ENCODE results near the gene DAGLA. TPM values are rescaled to one million over a fixed set of nuclear protein-coding genes. Genes with fewer than 3 reads are reported as not detected.
A peak's percentile ranks its signal among the peaks of the same experiment; 100 is the strongest.

Gene DAGLA
- total RNA-seq, 5 donors from 2014 or later (not counting 1 experiment from before 2014, with no cell fraction given): 0.15 to 1.6 (median 0.23) TPM

GRCh38 chr11:61757213-61757862 lies 77.1 kb downstream of the DAGLA start:
- ATAC-seq (replicated peaks in 1 of 4): no peak
- H3K9me3 Mint-ChIP-seq: no peaks in the 10 kb centered on the region
- CTCF ChIA-PET: interaction anchor here in 1 of 2 donors (0.6 kb wide), 1 partner anchor 351 kb away, joined by 3 read pairs; no protein-coding TSS in a partner anchor

GRCh38 chr11:61760946-61761345 lies 80.8 kb downstream of the DAGLA start:
- Histone ChIP-seq H3K36me3 (ENCODE audit: control insufficient read depth in 2 of 2, extremely low read depth in 1 of 2, insufficient read depth in 1 of 2, low read length in 1 of 2) (no peaks in the 10 kb centered on the region), H3K4me3 (ENCODE audit: control insufficient read depth in 1 of 2, extremely low read depth in 1 of 2, low read length in 1 of 2) (no peak overlapping the region), H3K9me3 (no peaks in the 10 kb centered on the region), H3K27me3 (replicated peaks in 1 of 2; ENCODE audit: control insufficient read depth in 2 of 2, extremely low read depth in 1 of 2, insufficient read depth in 2 of 2, low read length in 1 of 2) (peaks cover 0 to 19% of the 10 kb centered on the region in 2 experiments), H3K27ac (ENCODE audit: low read length) (no peak overlapping the region), H3K4me1 (ENCODE audit: control insufficient read depth in 1 of 2, extremely low read depth in 1 of 2, insufficient read depth in 2 of 2, low read length in 2 of 2) (peaks cover 0 to 8% of the 10 kb centered on the region in 2 experiments)
- DNase-seq (no peak), ATAC-seq (replicated peaks in 1 of 4) (no peak)
- Mint-ChIP-seq H3K4me3 (no peak overlapping the region), H3K27ac (no peak overlapping the region), H3K27me3 (peaks cover 6 to 10% of the 10 kb centered on the region in 2 donors), H3K9me3 (no peaks in the 10 kb centered on the region), H3K36me3 (no peaks in the 10 kb centered on the region), H3K4me1 (peaks cover 0 to 12% (median 6%) of the 10 kb centered on the region in 3 donors)
- CTCF ChIA-PET: no interaction called here
- POLR2A ChIA-PET: no interaction called here
- WGBS (ENCODE audit: insufficient coverage): 87% methylated on average over 9 of the region's 13 CpGs

More at GRCh38 chr11:61757213-61757862, 77.1 kb downstream of the DAGLA start:
- POLR2A ChIA-PET: no interaction called here
- Mint-ChIP-seq H3K4me3 (no peak overlapping the region), H3K27me3 (peaks cover 14 to 22% of the 10 kb centered on the region in 2 donors), H3K27ac (peak overlapping the region in 1 of 2 donors; percentile 30), H3K4me1 (peaks cover 5 to 23% (median 18%) of the 10 kb centered on the region in 3 donors), H3K36me3 (no peaks in the 10 kb centered on the region)
- WGBS (ENCODE audit: insufficient coverage): 81% methylated on average over 7 of the region's 15 CpGs
- no peak for DNase-seq
- Histone ChIP-seq H3K4me1 (ENCODE audit: control insufficient read depth in 1 of 2, extremely low read depth in 1 of 2, insufficient read depth in 2 of 2, low read length in 2 of 2) (peaks cover 0 to 22% of the 10 kb centered on the region in 2 experiments), H3K27ac (ENCODE audit: low read length) (no peak overlapping the region), H3K27me3 (replicated peaks in 1 of 2; ENCODE audit: control insufficient read depth in 2 of 2, extremely low read depth in 1 of 2, insufficient read depth in 2 of 2, low read length in 1 of 2) (peaks cover 0 to 31% of the 10 kb centered on the region in 2 experiments), H3K9me3 (no peaks in the 10 kb centered on the region), H3K4me3 (ENCODE audit: control insufficient read depth in 1 of 2, extremely low read depth in 1 of 2, low read length in 1 of 2) (no peak overlapping the region), H3K36me3 (ENCODE audit: control insufficient read depth in 2 of 2, extremely low read depth in 1 of 2, insufficient read depth in 1 of 2, low read length in 1 of 2) (no peaks in the 10 kb centered on the region)

- Mint-ChIP-seq H3K27me3 (peaks cover 6 to 10% of the 10 kb centered on the region in 2 donors), H3K36me3 (no peaks in the 10 kb centered on the region), H3K9me3 (no peaks in the 10 kb centered on the region), H3K4me1 (peaks cover 0 to 5% (median under 1%) of the 10 kb centered on the region in 3 donors), H3K27ac (no peak overlapping the region), H3K4me3 (no peak overlapping the region)
- ChIA-PET POLR2A (no interaction called here), CTCF (no interaction called here)
- Histone ChIP-seq H3K36me3 (ENCODE audit: control insufficient read depth in 2 of 2, extremely low read depth in 1 of 2, insufficient read depth in 1 of 2, low read length in 1 of 2) (no peaks in the 10 kb centered on the region), H3K9me3 (no peaks in the 10 kb centered on the region), H3K4me1 (ENCODE audit: control insufficient read depth in 1 of 2, extremely low read depth in 1 of 2, insufficient read depth in 2 of 2, low read length in 2 of 2) (peaks cover 0 to 2% of the 10 kb centered on the region in 2 experiments), H3K4me3 (ENCODE audit: control insufficient read depth in 1 of 2, extremely low read depth in 1 of 2, low read length in 1 of 2) (no peak overlapping the region), H3K27me3 (replicated peaks in 1 of 2; ENCODE audit: control insufficient read depth in 2 of 2, extremely low read depth in 1 of 2, insufficient read depth in 2 of 2, low read length in 1 of 2) (peaks cover 0 to 19% of the 10 kb centered on the region in 2 experiments), H3K27ac (ENCODE audit: low read length) (no peak overlapping the region)
- DNase-seq (no peak), ATAC-seq (replicated peaks in 1 of 4) (no peak)
- WGBS (ENCODE audit: insufficient coverage): 90% methylated on average over 6 of the region's 11 CpGs
These were observed 81.4 kb downstream of the DAGLA start for GRCh38 chr11:61761440-61762222.

GRCh38 chr11:61762223-61762615 lies 82.0 kb downstream of the DAGLA start:
- ATAC-seq (replicated peaks in 1 of 4): no peak

GRCh38 chr11:61762798-61763197 lies 82.6 kb downstream of the DAGLA start:
- no peaks in the 10 kb centered on the region for H3K9me3 Mint-ChIP-seq
- Histone ChIP-seq H3K4me1 (ENCODE audit: control insufficient read depth in 1 of 2, extremely low read depth in 1 of 2, insufficient read depth in 2 of 2, low read length in 2 of 2) (no peaks in the 10 kb centered on the region), H3K27ac (ENCODE audit: low read length) (no peak overlapping the region), H3K36me3 (ENCODE audit: control insufficient read depth in 2 of 2, extremely low read depth in 1 of 2, insufficient read depth in 1 of 2, low read length in 1 of 2) (no peaks in the 10 kb centered on the region), H3K27me3 (replicated peaks in 1 of 2; ENCODE audit: control insufficient read depth in 2 of 2, extremely low read depth in 1 of 2, insufficient read depth in 2 of 2, low read length in 1 of 2) (peaks cover 0 to 19% of the 10 kb centered on the region in 2 experiments), H3K9me3 (no peaks in the 10 kb centered on the region), H3K4me3 (ENCODE audit: control insufficient read depth in 1 of 2, extremely low read depth in 1 of 2, low read length in 1 of 2) (no peak overlapping the region)
- no peak for ATAC-seq (replicated peaks in 1 of 4)
- no peak overlapping the region for H3K4me3 Mint-ChIP-seq
- WGBS (ENCODE audit: insufficient coverage): 71% methylated on average over 4 of the region's 15 CpGs
- H3K4me1 Mint-ChIP-seq: no peaks in the 10 kb centered on the region
- no peaks in the 10 kb centered on the region for H3K36me3 Mint-ChIP-seq
- ChIA-PET POLR2A (no interaction called here), CTCF (interaction anchor here in 1 of 2 donors (0.6 kb wide), 1 partner anchor 90 kb away, joined by 3 read pairs; no protein-coding TSS in a partner anchor)
- no peak for DNase-seq
- peaks cover 6 to 10% of the 10 kb centered on the region in 2 donors for H3K27me3 Mint-ChIP-seq
- no peak overlapping the region for H3K27ac Mint-ChIP-seq

More at GRCh38 chr11:61762223-61762615, 82.0 kb downstream of the DAGLA start:
- Histone ChIP-seq H3K9me3 (no peaks in the 10 kb centered on the region), H3K27ac (ENCODE audit: low read length) (no peak overlapping the region), H3K4me1 (ENCODE audit: control insufficient read depth in 1 of 2, extremely low read depth in 1 of 2, insufficient read depth in 2 of 2, low read length in 2 of 2) (no peaks in the 10 kb centered on the region), H3K36me3 (ENCODE audit: control insufficient read depth in 2 of 2, extremely low read depth in 1 of 2, insufficient read depth in 1 of 2, low read length in 1 of 2) (no peaks in the 10 kb centered on the region), H3K4me3 (ENCODE audit: control insufficient read depth in 1 of 2, extremely low read depth in 1 of 2, low read length in 1 of 2) (no peak overlapping the region), H3K27me3 (replicated peaks in 1 of 2; ENCODE audit: control insufficient read depth in 2 of 2, extremely low read depth in 1 of 2, insufficient read depth in 2 of 2, low read length in 1 of 2) (peaks cover 0 to 19% of the 10 kb centered on the region in 2 experiments)
- WGBS (ENCODE audit: insufficient coverage): 62% methylated on average over 7 of the region's 10 CpGs
- no peak overlapping the region for H3K4me3 Mint-ChIP-seq
- no peak overlapping the region for H3K27ac Mint-ChIP-seq
- no peak for DNase-seq
- H3K27me3 Mint-ChIP-seq: peaks cover 6 to 10% of the 10 kb centered on the region in 2 donors
- peaks cover 0 to under 1% (median 0%) of the 10 kb centered on the region in 3 donors for H3K4me1 Mint-ChIP-seq
- POLR2A ChIA-PET: no interaction called here
- no peaks in the 10 kb centered on the region for H3K9me3 Mint-ChIP-seq
- H3K36me3 Mint-ChIP-seq: no peaks in the 10 kb centered on the region
- CTCF ChIA-PET: no interaction called here

GRCh38 chr11:61763930-61764605 lies 83.9 kb downstream of the DAGLA start:
- ChIA-PET POLR2A (no interaction called here), CTCF (no interaction called here)
- 83% methylated on average over 17 of the region's 23 CpGs for WGBS (ENCODE audit: insufficient coverage)

More at GRCh38 chr11:61763930-61764605, 83.9 kb downstream of the DAGLA start:
- H3K36me3 ChIP-seq (ENCODE audit: control insufficient read depth in 2 of 2, extremely low read depth in 1 of 2, insufficient read depth in 1 of 2, low read length in 1 of 2): no peaks in the 10 kb centered on the region
- H3K4me1 ChIP-seq (ENCODE audit: control insufficient read depth in 1 of 2, extremely low read depth in 1 of 2, insufficient read depth in 2 of 2, low read length in 2 of 2): no peaks in the 10 kb centered on the region
- H3K27me3 ChIP-seq (replicated peaks in 1 of 2; ENCODE audit: control insufficient read depth in 2 of 2, extremely low read depth in 1 of 2, insufficient read depth in 2 of 2, low read length in 1 of 2): peaks cover 0 to 19% of the 10 kb centered on the region in 2 experiments
- Mint-ChIP-seq H3K4me3 (no peak overlapping the region), H3K27me3 (peaks cover 6 to 10% of the 10 kb centered on the region in 2 donors), H3K27ac (no peak overlapping the region), H3K9me3 (no peaks in the 10 kb centered on the region), H3K36me3 (no peaks in the 10 kb centered on the region), H3K4me1 (no peaks in the 10 kb centered on the region)
- ATAC-seq (replicated peaks in 1 of 4): no peak
- H3K9me3 ChIP-seq: no peaks in the 10 kb centered on the region
- no peak overlapping the region for H3K27ac ChIP-seq (ENCODE audit: low read length)
- H3K4me3 ChIP-seq (ENCODE audit: control insufficient read depth in 1 of 2, extremely low read depth in 1 of 2, low read length in 1 of 2): no peak overlapping the region
- no peak for DNase-seq

Measured in T-cell (primary cell).